Measurements from ENCODE around the gene DENND1C. TPM values are rescaled to one million over a fixed set of nuclear protein-coding genes. Genes with fewer than 3 reads are reported as not detected.

DENND1C gene
- polyA plus RNA-seq, 1 donor from 2014 or later: 0.17 TPM

- Histone ChIP-seq H3K4me2 (ENCODE audit: low read length) (no peak overlapping the region), H3F3A (ENCODE audit: insufficient read depth, low read length, poor library complexity, severe bottlenecking) (no peaks in the 10 kb centered on the region), H3K9ac (ENCODE audit: low read length) (no peak overlapping the region), H3K9me2 (ENCODE audit: insufficient read depth, low read length) (no peaks in the 10 kb centered on the region), H4K20me1 (ENCODE audit: insufficient read depth) (no peaks in the 10 kb centered on the region), H3K9me3 (ENCODE audit: low read length) (no peaks in the 10 kb centered on the region), H3K36me3 (ENCODE audit: insufficient read depth, low read length) (no peaks in the 10 kb centered on the region), H3K27me3 (ENCODE audit: insufficient read depth, low read depth, low read length) (peaks cover 11% of the 10 kb centered on the region), H3K79me2 (replicated peaks; ENCODE audit: insufficient read depth, low read length) (no peaks in the 10 kb centered on the region), H3K4me3 (ENCODE audit: low read length) (no peak overlapping the region), H2AFZ (ENCODE audit: low read depth, low read length) (no peak overlapping the region), H3K27ac (ENCODE audit: low read length) (no peak overlapping the region)
- TF ChIP-seq CTCF (IDR thresholded peaks at IDR 0.05; ENCODE audit: poor library complexity, severe bottlenecking) (no peak), TAF1 (IDR thresholded peaks at IDR 0.05; ENCODE audit: low read depth) (no peak), REST (IDR thresholded peaks at IDR 0.05; ENCODE audit: borderline replicate concordance) (no peak), SMC3 (conservative IDR thresholded peaks at IDR 0.05; ENCODE audit: poor library complexity) (no peak), EZH2 (IDR thresholded peaks at IDR 0.05; ENCODE audit: borderline replicate concordance, insufficient read depth, low read length, poor library complexity, severe bottlenecking) (no peak), MXI1 (conservative IDR thresholded peaks at IDR 0.05; ENCODE audit: poor library complexity, severe bottlenecking) (no peak), POLR2AphosphoS5 (IDR thresholded peaks at IDR 0.05) (no peak), RAD21 (conservative IDR thresholded peaks at IDR 0.05) (no peak), EP300 (conservative IDR thresholded peaks at IDR 0.05; ENCODE audit: poor library complexity, severe bottlenecking) (no peak)
These were observed 10.5 kb downstream of the DENND1C start for GRCh38 chr19:6471076-6471475.

- no peak overlapping the region for H3K27ac ChIP-seq (ENCODE audit: low read length)
- no peak overlapping the region for H3K4me3 ChIP-seq (ENCODE audit: low read length)
- no peak overlapping the region for H3K4me2 ChIP-seq (ENCODE audit: low read length)
- no peaks in the 10 kb centered on the region for H3K79me2 ChIP-seq (replicated peaks; ENCODE audit: insufficient read depth, low read length)
- H2AFZ ChIP-seq (ENCODE audit: low read depth, low read length): no peak overlapping the region
- no peaks in the 10 kb centered on the region for H3K9me2 ChIP-seq (ENCODE audit: insufficient read depth, low read length)
- no peak overlapping the region for H3K9ac ChIP-seq (ENCODE audit: low read length)
- TF ChIP-seq CTCF (IDR thresholded peaks at IDR 0.05; ENCODE audit: poor library complexity, severe bottlenecking): no peak
- no peak for TF ChIP-seq REST (IDR thresholded peaks at IDR 0.05; ENCODE audit: borderline replicate concordance)
- no peak for TF ChIP-seq MXI1 (conservative IDR thresholded peaks at IDR 0.05; ENCODE audit: poor library complexity, severe bottlenecking)
- no peak for TF ChIP-seq SMC3 (conservative IDR thresholded peaks at IDR 0.05; ENCODE audit: poor library complexity)
- no peaks in the 10 kb centered on the region for H3K9me3 ChIP-seq (ENCODE audit: low read length)
- no peaks in the 10 kb centered on the region for H3F3A ChIP-seq (ENCODE audit: insufficient read depth, low read length, poor library complexity, severe bottlenecking)
- H4K20me1 ChIP-seq (ENCODE audit: insufficient read depth): no peaks in the 10 kb centered on the region
- H3K27me3 ChIP-seq (ENCODE audit: insufficient read depth, low read depth, low read length): peaks cover 8% of the 10 kb centered on the region
- no peaks in the 10 kb centered on the region for H3K36me3 ChIP-seq (ENCODE audit: insufficient read depth, low read length)
These were observed 11.4 kb downstream of the DENND1C start for GRCh38 chr19:6470173-6470572.
